Testis (tissue), 5 donors: ENCODE measurements around the gene COTL1. TPM values are rescaled to one million over a fixed set of nuclear protein-coding genes. Genes with fewer than 3 reads are reported as not detected.

Experiments
- DNase-seq: peaks from one replicate; pipeline ENCODE4 v3.0.0-alpha.2; 2019
- H3K27ac ChIP-seq, 2 donors: fragments of 200-600 bp; sonication (generic); one replicate each; pipeline ENCODE4 v1.5.1; 2019
- H3K27me3 ChIP-seq: fragments of 200-600 bp; sonication (generic); one replicate; pipeline ENCODE4 v1.5.1; 2019
- H3K36me3 ChIP-seq: fragments of 200-600 bp; sonication (generic); one replicate; pipeline ENCODE4 v1.5.1; 2017; ENCODE audit warnings: low read depth; ENCODE audit errors: missing control alignments
- H3K4me1 ChIP-seq: fragments of 200-600 bp; sonication (generic); one replicate; pipeline ENCODE4 v1.5.1; 2019
- H3K4me3 ChIP-seq, 2 donors: fragments of 200-600 bp; sonication (generic); one replicate each; pipeline ENCODE4 v1.5.1; 2017 to 2019
- H3K9me3 ChIP-seq: fragments of 200-600 bp; sonication (generic); one replicate; pipeline ENCODE4 v1.5.1; 2017
- CTCF ChIP-seq, 3 experiments: fragments of 450-650 bp in 2 of 3; fragments of 200-600 bp in 1 of 3; sonication (generic) in 1 of 3; IDR thresholded peaks; one replicate each; pipeline ENCODE4 v1.5.1; 2016 to 2019; ENCODE audit warnings: antibody characterized with exemption in 3 of 3, mild to moderate bottlenecking in 2 of 3, moderate library complexity in 1 of 3
- POLR2A ChIP-seq: fragments of 450-650 bp; IDR thresholded peaks from one replicate; pipeline ENCODE4 v1.6.1; 2017; ENCODE audit warnings: antibody characterized with exemption, mild to moderate bottlenecking, moderate library complexity
- WGBS, 2 donors: methylation state at CpG; one replicate each; pipeline ENCODE4 v1.1.5; 2018; 5-methylcytosine and 5-hydroxymethylcytosine counted together
- intact Hi-C: fragments of 100-400 bp; cut with DNase I; formaldehyde crosslinking; loops from one replicate; pipeline ENCODE4 v1.15.1; 2023; ENCODE audit warnings: low total_unique reads
- long read RNA-seq, 2 donors: transcript quantifications; one replicate each; lab custom pipeline, GENCODE V29; 2026
- polyA plus RNA-seq: library from polyadenylated mRNA; stranded (reverse); fragments of 350-450 nt; fragmentation: Illumina TruSeq; extraction: RNeasy Lipid Tissue Mini Kit (QIAGEN cat#74804); gene quantifications from one replicate; pipeline ENCODE4 v1.2.3, GENCODE V29; 2014; ENCODE audit warnings: low read depth, low replicate concordance; ENCODE audit not compliant: insufficient read depth
- total RNA-seq, 2 donors: library from RNA; depleted of rRNA; stranded (reverse); fragments of >200 nt; gene quantifications; one replicate each; pipeline ENCODE4 v1.2.3, GENCODE V29; 2016

Gene COTL1
- total RNA-seq (100 to 1,000 TPM in 1 of 2 donors, 10 to 100 TPM in 1; 61.9 to 124 TPM), polyA plus RNA-seq (56.9 TPM)
- long read RNA-seq, donor 1, transcript COTL1-201 (4 exons, 1,843 nt): major isoform, 17 of 36 reads
- long read RNA-seq, donor 1, partial matches to known transcripts: 18 of 36 reads
- long read RNA-seq, donor 1, other reads (novel, unspliced or antisense): 0 of 36 reads
- long read RNA-seq, donor 2, transcript COTL1-201 (4 exons, 1,843 nt): major isoform, 18 of 18 reads
- long read RNA-seq, donor 2, partial matches to known transcripts: 0 of 18 reads
- long read RNA-seq, donor 2, other reads (novel, unspliced or antisense): 0 of 18 reads

GRCh38 chr16:84617791-84618580 is at the start of gene COTL1:
TSS of gene COTL1 (minus strand) at chr16:84618078. CDS start at chr16:84617914, 164 bp downstream.
- Histone ChIP-seq H3K4me3 (peak within 1 kb of the TSS; percentile 63 to 74), H3K27ac (peak within 1 kb of the TSS in 1 of 2 donors; percentile 70), H3K27me3 (no peaks in the 10 kb centered on the region), H3K9me3 (no peaks in the 10 kb centered on the region), H3K4me1 (peaks cover 25% of the 10 kb centered on the region), H3K36me3 (no peaks in the 10 kb centered on the region)
- 1% methylated on average over 33 to 51 of the region's 76 CpGs for WGBS, 2 donors
- TF ChIP-seq POLR2A (no peak), CTCF (IDR thresholded peaks at IDR 0.05) (no peak)
- intact Hi-C loops: no loop called here
- DNase-seq: peak; percentile 97

- Histone ChIP-seq H3K36me3 (no peaks in the 10 kb centered on the region), H3K27me3 (no peaks in the 10 kb centered on the region), H3K9me3 (no peaks in the 10 kb centered on the region), H3K27ac (no peak overlapping the region), H3K4me3 (no peak overlapping the region), H3K4me1 (peaks cover 12% of the 10 kb centered on the region)
- TF ChIP-seq POLR2A (no peak), CTCF (IDR thresholded peaks at IDR 0.05) (no peak)
- intact Hi-C loops: no loop called here
- 74 to 91% methylated on average over 7 of the region's 7 CpGs for WGBS, 2 donors
- peak; percentile 24 for DNase-seq
These were observed 48.0 kb upstream of the COTL1 start for GRCh38 chr16:84665843-84666242.

- no peak for TF ChIP-seq POLR2A
- no peak for TF ChIP-seq CTCF (IDR thresholded peaks at IDR 0.05)
- no peak for DNase-seq
- 81 to 93% methylated on average over 2 of the region's 2 CpGs for WGBS, 2 donors
- Histone ChIP-seq H3K36me3 (no peaks in the 10 kb centered on the region), H3K9me3 (no peaks in the 10 kb centered on the region), H3K4me1 (peaks cover 12% of the 10 kb centered on the region), H3K27ac (no peak overlapping the region), H3K27me3 (no peaks in the 10 kb centered on the region), H3K4me3 (no peak overlapping the region)
- intact Hi-C loops: no loop called here
These were observed 47.5 kb upstream of the COTL1 start for GRCh38 chr16:84665359-84665758.

GRCh38 chr16:84663433-84664101 is 45.7 kb upstream of the COTL1 start:
- Histone ChIP-seq H3K27ac (no peak overlapping the region), H3K4me1 (peaks cover 12% of the 10 kb centered on the region), H3K9me3 (no peaks in the 10 kb centered on the region), H3K4me3 (no peak overlapping the region), H3K36me3 (no peaks in the 10 kb centered on the region), H3K27me3 (no peaks in the 10 kb centered on the region)
- TF ChIP-seq CTCF (IDR thresholded peaks at IDR 0.05) (no peak), POLR2A (no peak)
- intact Hi-C loops: no loop called here
- DNase-seq: no peak
- WGBS, 2 donors: 65 to 67% methylated on average over 9 of the region's 9 CpGs
